ENCODE data around the gene CLTCL1. TPM values are rescaled to one million over a fixed set of nuclear protein-coding genes. Genes with fewer than 3 reads are reported as not detected.

CLTCL1 gene
- total and polyA plus RNA-seq, 4 donors: 2.0 to 4.8 (median 2.6) TPM

- no peak for TF ChIP-seq EGR1 (IDR thresholded peaks at IDR 0.05; ENCODE audit: low read depth in 2 of 2)
- no peak for TF ChIP-seq HNF4A (conservative IDR thresholded peaks at IDR 0.05)
- no peak for TF ChIP-seq MAX (IDR thresholded peaks at IDR 0.05)
- no peak for TF ChIP-seq NR2F2 (IDR thresholded peaks at IDR 0.05)
- no peak for TF ChIP-seq TAF1 (conservative IDR thresholded peaks at IDR 0.05)
- no peak for TF ChIP-seq FOXA1 (IDR thresholded peaks at IDR 0.05)
- no peak for TF ChIP-seq ZBTB33 (IDR thresholded peaks at IDR 0.05)
- TF ChIP-seq HNF4G (IDR thresholded peaks at IDR 0.05): no peak
- no peak for TF ChIP-seq GABPA (IDR thresholded peaks at IDR 0.05 in 1 of 2, conservative IDR thresholded peaks at IDR 0.05 in 1 of 2)
- TF ChIP-seq CTCF (IDR thresholded peaks at IDR 0.05; ENCODE audit: low read depth, low read length, missing input control): no peak
- peaks cover 0 to 7% (median 2%) of the 10 kb centered on the region in 4 donors for H3K4me1 ChIP-seq (ENCODE audit: control insufficient read depth in 4 of 4, insufficient read depth in 4 of 4, low read length in 3 of 4)
- DNase-seq (ENCODE audit: low spot score): no peak
- H3K9ac ChIP-seq (ENCODE audit: low read depth in 1 of 2, low read length in 2 of 2): no peak overlapping the region
- WGBS: 97% methylated on average over 5 of the region's 5 CpGs
- no peaks in the 10 kb centered on the region for H3K27me3 ChIP-seq (ENCODE audit: control insufficient read depth in 4 of 4, insufficient read depth in 4 of 4, low read length in 3 of 4)
- peaks cover 8 to 47% (median 32%) of the 10 kb centered on the region in 4 donors for H3K36me3 ChIP-seq (ENCODE audit: control insufficient read depth in 4 of 4, insufficient read depth in 3 of 4, low read depth in 1 of 4, low read length in 3 of 4)
- H3K9me3 ChIP-seq (ENCODE audit: control insufficient read depth in 4 of 4, low read length in 3 of 4): peaks cover 0 to 1% (median 0%) of the 10 kb centered on the region in 4 donors
- no peak overlapping the region for H3K4me3 ChIP-seq (ENCODE audit: low read depth in 1 of 3, low read length in 3 of 3)
- no peak overlapping the region for H3K27ac ChIP-seq (ENCODE audit: low read depth in 1 of 2, low read length in 2 of 2)
Observed at GRCh38 chr22:19331975-19332374, 40.5 kb upstream of the CLTCL1 start.

- peaks cover 0 to 5% (median 1%) of the 10 kb centered on the region in 4 donors for H3K4me1 ChIP-seq (ENCODE audit: control insufficient read depth in 4 of 4, insufficient read depth in 4 of 4, low read length in 3 of 4)
- peaks cover 0 to 1% (median 0%) of the 10 kb centered on the region in 4 donors for H3K9me3 ChIP-seq (ENCODE audit: control insufficient read depth in 4 of 4, low read length in 3 of 4)
- DNase-seq (ENCODE audit: low spot score): no peak
- no peak overlapping the region for H3K9ac ChIP-seq (ENCODE audit: low read depth in 1 of 2, low read length in 2 of 2)
- no peak overlapping the region for H3K27ac ChIP-seq (ENCODE audit: low read depth in 1 of 2, low read length in 2 of 2)
- no peak overlapping the region for H3K4me3 ChIP-seq (ENCODE audit: low read depth in 1 of 3, low read length in 3 of 3)
- no peaks in the 10 kb centered on the region for H3K27me3 ChIP-seq (ENCODE audit: control insufficient read depth in 4 of 4, insufficient read depth in 4 of 4, low read length in 3 of 4)
- TF ChIP-seq SP1 (IDR thresholded peaks at IDR 0.05) (no peak), MAX (IDR thresholded peaks at IDR 0.05) (no peak), REST (IDR thresholded peaks at IDR 0.05) (no peak), CTCF (IDR thresholded peaks at IDR 0.05; ENCODE audit: low read depth, low read length, missing input control) (no peak), FOXA1 (IDR thresholded peaks at IDR 0.05) (no peak)
- peaks cover 8 to 44% (median 32%) of the 10 kb centered on the region in 4 donors for H3K36me3 ChIP-seq (ENCODE audit: control insufficient read depth in 4 of 4, insufficient read depth in 3 of 4, low read depth in 1 of 4, low read length in 3 of 4)
- 97% methylated on average over 7 of the region's 7 CpGs for WGBS
Observed at GRCh38 chr22:19331474-19331873, 40.0 kb upstream of the CLTCL1 start.

All from liver (tissue), 9 donors.